HG02759 (cell line): ENCODE measurements around the gene SLC25A2.
"Not testable (repeated sequence)": the region's sequence is repeated elsewhere in the genome, so short reads cannot be mapped to it uniquely, and the experiment has no call there.

ENCODE experiments used
- ATAC-seq: cut with Tn5 transposase; IDR thresholded peaks from one replicate; pipeline ENCODE4 v1.9.1; 2021; ENCODE audit warnings: mild to moderate bottlenecking, moderate library complexity; ENCODE audit not compliant: unreplicated experiment

The SLC25A2 gene

GRCh38 chr5:141316963-141317362, 13.1 kb upstream of the SLC25A2 start:
- not testable (repeated sequence) for ATAC-seq

GRCh38 chr5:141313711-141314110, 9.9 kb upstream of the SLC25A2 start:
- no peak for ATAC-seq

GRCh38 chr5:141306630-141307029, 2.8 kb upstream of the SLC25A2 start:
- no peak for ATAC-seq

- ATAC-seq = no peak
These were observed 5.5 kb downstream of the SLC25A2 start for GRCh38 chr5:141298376-141298775.

GRCh38 chr5:141272906-141273305, 30.9 kb downstream of the SLC25A2 start:
- no peak for ATAC-seq

GRCh38 chr5:141269195-141269594, 34.7 kb downstream of the SLC25A2 start:
- no peak for ATAC-seq

GRCh38 chr5:141261238-141261546, 42.7 kb downstream of the SLC25A2 start:
- ATAC-seq = no peak

- ATAC-seq = no peak
These were observed 43.2 kb downstream of the SLC25A2 start for GRCh38 chr5:141260458-141261237.

- ATAC-seq = no peak
These were observed 44.9 kb downstream of the SLC25A2 start for GRCh38 chr5:141258948-141259347.

GRCh38 chr5:141258464-141258863, 45.4 kb downstream of the SLC25A2 start:
- ATAC-seq = no peak
